HEK293 (cell line): ENCODE results near the gene RBM4B.

Source experiments
- CTCF ChIA-PET: fragments of 350-600 bp; formaldehyde crosslinking; extraction: SDS; loops from one replicate; lab custom pipeline; 2021; ENCODE audit warnings: antibody characterized with exemption; lab: Yijun Ruan, JAX
- POLR2A ChIA-PET: fragments of 300-600 bp; formaldehyde crosslinking; extraction: SDS; loops from one replicate; lab custom pipeline; 2020; ENCODE audit warnings: antibody characterized with exemption, inconsistent platforms; lab: Yijun Ruan, JAX
- H3K27ac ChIP-seq: fragments of 200-500 bp; sonication (Bioruptor generic); 2 replicates; pipeline ENCODE4 v1.5.1; 2014; ENCODE audit warnings: low read depth, low read length, control low read depth, inconsistent platforms; ENCODE audit errors: extremely low read depth
- H3K36me3 ChIP-seq, 2 experiments: fragments of 200-500 bp in 1 of 2; sonication (Bioruptor generic) in 1 of 2; 1 replicate in 1 of 2; 2 replicates in 1 of 2; pipeline ENCODE4 v1.5.1; 2014 to 2017; ENCODE audit warnings: inconsistent platforms in 2 of 2, low read length in 2 of 2; ENCODE audit not compliant: control insufficient read depth in 2 of 2, insufficient read depth in 1 of 2
- H3K4me1 ChIP-seq: fragments of 200-500 bp; sonication (Bioruptor generic); 2 replicates; pipeline ENCODE4 v1.5.1; 2014; ENCODE audit warnings: mild to moderate bottlenecking, low read length, inconsistent platforms; ENCODE audit not compliant: control insufficient read depth, insufficient read depth
- H3K4me3 ChIP-seq: 2 replicates; pipeline ENCODE4 v1.5.1; 2011; ENCODE audit warnings: low read depth, mild to moderate bottlenecking, control low read depth, low read length, moderate library complexity
- H3K9me3 ChIP-seq: fragments of 200-500 bp; sonication (Bioruptor generic); 2 replicates; pipeline ENCODE4 v1.5.1; 2014; ENCODE audit warnings: low read depth, low read length, inconsistent platforms; ENCODE audit not compliant: control insufficient read depth, insufficient read depth
- CTCF ChIP-seq: fragments of 450-650 bp; formaldehyde crosslinking; IDR thresholded peaks from 2 replicates; pipeline ENCODE4 v1.5.1; 2016; ENCODE audit warnings: missing biosample characterization, missing genetic modification characterization
- GLI4 ChIP-seq: fragments of 450-650 bp; formaldehyde crosslinking; IDR thresholded peaks from 2 replicates; pipeline ENCODE4 v1.5.1; 2016; ENCODE audit warnings: missing biosample characterization, missing genetic modification characterization
- MZF1 ChIP-seq: fragments of 450-650 bp; formaldehyde crosslinking; IDR thresholded peaks from 2 replicates; pipeline ENCODE4 v1.5.1; 2017; ENCODE audit warnings: missing biosample characterization, missing genetic modification characterization, borderline replicate concordance
- ZNF148 ChIP-seq: fragments of 450-650 bp; formaldehyde crosslinking; IDR thresholded peaks from 2 replicates; pipeline ENCODE4 v1.5.0; 2017; ENCODE audit warnings: missing biosample characterization, missing genetic modification characterization, borderline replicate concordance
- ZNF221 ChIP-seq: fragments of 450-650 bp; formaldehyde crosslinking; IDR thresholded peaks from 2 replicates; pipeline ENCODE4 v1.5.1; 2017; ENCODE audit warnings: missing biosample characterization, missing genetic modification characterization, borderline replicate concordance
- ZNF280D ChIP-seq: fragments of 450-650 bp; formaldehyde crosslinking; IDR thresholded peaks from 2 replicates; pipeline ENCODE4 v1.5.1; 2016; ENCODE audit warnings: missing biosample characterization, missing genetic modification characterization
- ZNF341 ChIP-seq: fragments of 450-650 bp; formaldehyde crosslinking; IDR thresholded peaks from 2 replicates; pipeline ENCODE4; 2016; ENCODE audit warnings: low read depth, missing biosample characterization, missing genetic modification characterization
- ZNF394 ChIP-seq: fragments of 450-650 bp; formaldehyde crosslinking; IDR thresholded peaks from 2 replicates; pipeline ENCODE4 v1.5.1; 2016; ENCODE audit warnings: missing biosample characterization, missing genetic modification characterization, mild to moderate bottlenecking, moderate library complexity, borderline replicate concordance
- ZNF404 ChIP-seq: fragments of 450-650 bp; formaldehyde crosslinking; IDR thresholded peaks from 2 replicates; pipeline ENCODE4 v1.5.1; 2017; ENCODE audit warnings: missing biosample characterization, missing genetic modification characterization
- ZNF423 ChIP-seq: fragments of 450-650 bp; formaldehyde crosslinking; IDR thresholded peaks from 2 replicates; pipeline ENCODE4 v1.5.1; 2016; ENCODE audit warnings: missing biosample characterization, missing genetic modification characterization
- ZNF530 ChIP-seq: fragments of 450-650 bp; formaldehyde crosslinking; IDR thresholded peaks from 2 replicates; pipeline ENCODE4 v1.5.1; 2016; ENCODE audit warnings: low read depth, missing biosample characterization, missing genetic modification characterization
- ZNF664 ChIP-seq: fragments of 450-650 bp; formaldehyde crosslinking; IDR thresholded peaks from 2 replicates; pipeline ENCODE4 v1.5.1; 2016; ENCODE audit warnings: missing biosample characterization, missing genetic modification characterization
- ZNF785 ChIP-seq: fragments of 450-650 bp; formaldehyde crosslinking; IDR thresholded peaks from 2 replicates; pipeline ENCODE4 v1.5.1; 2016; ENCODE audit warnings: missing biosample characterization, missing genetic modification characterization
- TF ChIP-seq, protein P1 (sequence below): fragments of 450-650 bp; formaldehyde crosslinking; IDR thresholded peaks from 2 replicates; pipeline ENCODE4 v1.5.1; 2016; ENCODE audit warnings: missing biosample characterization, missing genetic modification characterization
- TF ChIP-seq, protein P2 (sequence below): fragments of 450-650 bp; formaldehyde crosslinking; IDR thresholded peaks from 2 replicates; pipeline ENCODE4 v1.5.1; 2016; ENCODE audit warnings: missing biosample characterization, missing genetic modification characterization

RBM4B gene

DNA sequence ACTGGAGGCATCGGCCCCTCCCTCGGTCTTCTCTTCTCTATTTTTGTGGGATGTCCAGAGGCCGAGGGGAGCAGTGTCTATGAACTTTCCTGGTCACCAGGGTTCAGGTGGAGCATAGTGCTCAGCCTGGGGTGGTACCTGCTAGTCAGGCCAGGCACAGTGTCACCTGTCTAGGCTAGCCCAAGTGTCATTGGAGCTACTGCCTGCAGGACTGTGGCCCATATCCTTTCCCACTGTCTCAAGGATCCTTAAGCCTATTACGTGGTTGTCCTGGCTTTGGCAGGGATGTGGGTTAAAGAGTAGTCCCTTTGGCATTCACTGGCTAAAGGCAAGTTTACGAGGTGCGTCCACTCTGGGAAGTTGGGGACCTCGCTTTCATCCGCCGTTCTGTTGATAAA, 51.9 kb downstream of the RBM4B start:
- H3K4me1 ChIP-seq, result 0 out of 2 replicates have a peak, but pooled peaks cover 3% of the 10 kb centered on the region
- no peak for TF ChIP-seq ZNF530 (tag by site-specific recombination)
- TF ChIP-seq MZF1 (tag by site-specific recombination), result no peak
- TF ChIP-seq ZNF423 (tag by site-specific recombination), result no peak
- no peak for TF ChIP-seq ZNF221 (tag by site-specific recombination)
- TF ChIP-seq, protein P1, sequence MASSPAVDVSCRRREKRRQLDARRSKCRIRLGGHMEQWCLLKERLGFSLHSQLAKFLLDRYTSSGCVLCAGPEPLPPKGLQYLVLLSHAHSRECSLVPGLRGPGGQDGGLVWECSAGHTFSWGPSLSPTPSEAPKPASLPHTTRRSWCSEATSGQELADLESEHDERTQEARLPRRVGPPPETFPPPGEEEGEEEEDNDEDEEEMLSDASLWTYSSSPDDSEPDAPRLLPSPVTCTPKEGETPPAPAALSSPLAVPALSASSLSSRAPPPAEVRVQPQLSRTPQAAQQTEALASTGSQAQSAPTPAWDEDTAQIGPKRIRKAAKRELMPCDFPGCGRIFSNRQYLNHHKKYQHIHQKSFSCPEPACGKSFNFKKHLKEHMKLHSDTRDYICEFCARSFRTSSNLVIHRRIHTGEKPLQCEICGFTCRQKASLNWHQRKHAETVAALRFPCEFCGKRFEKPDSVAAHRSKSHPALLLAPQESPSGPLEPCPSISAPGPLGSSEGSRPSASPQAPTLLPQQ (tag by site-specific recombination), result no peak
- TF ChIP-seq, protein P2, sequence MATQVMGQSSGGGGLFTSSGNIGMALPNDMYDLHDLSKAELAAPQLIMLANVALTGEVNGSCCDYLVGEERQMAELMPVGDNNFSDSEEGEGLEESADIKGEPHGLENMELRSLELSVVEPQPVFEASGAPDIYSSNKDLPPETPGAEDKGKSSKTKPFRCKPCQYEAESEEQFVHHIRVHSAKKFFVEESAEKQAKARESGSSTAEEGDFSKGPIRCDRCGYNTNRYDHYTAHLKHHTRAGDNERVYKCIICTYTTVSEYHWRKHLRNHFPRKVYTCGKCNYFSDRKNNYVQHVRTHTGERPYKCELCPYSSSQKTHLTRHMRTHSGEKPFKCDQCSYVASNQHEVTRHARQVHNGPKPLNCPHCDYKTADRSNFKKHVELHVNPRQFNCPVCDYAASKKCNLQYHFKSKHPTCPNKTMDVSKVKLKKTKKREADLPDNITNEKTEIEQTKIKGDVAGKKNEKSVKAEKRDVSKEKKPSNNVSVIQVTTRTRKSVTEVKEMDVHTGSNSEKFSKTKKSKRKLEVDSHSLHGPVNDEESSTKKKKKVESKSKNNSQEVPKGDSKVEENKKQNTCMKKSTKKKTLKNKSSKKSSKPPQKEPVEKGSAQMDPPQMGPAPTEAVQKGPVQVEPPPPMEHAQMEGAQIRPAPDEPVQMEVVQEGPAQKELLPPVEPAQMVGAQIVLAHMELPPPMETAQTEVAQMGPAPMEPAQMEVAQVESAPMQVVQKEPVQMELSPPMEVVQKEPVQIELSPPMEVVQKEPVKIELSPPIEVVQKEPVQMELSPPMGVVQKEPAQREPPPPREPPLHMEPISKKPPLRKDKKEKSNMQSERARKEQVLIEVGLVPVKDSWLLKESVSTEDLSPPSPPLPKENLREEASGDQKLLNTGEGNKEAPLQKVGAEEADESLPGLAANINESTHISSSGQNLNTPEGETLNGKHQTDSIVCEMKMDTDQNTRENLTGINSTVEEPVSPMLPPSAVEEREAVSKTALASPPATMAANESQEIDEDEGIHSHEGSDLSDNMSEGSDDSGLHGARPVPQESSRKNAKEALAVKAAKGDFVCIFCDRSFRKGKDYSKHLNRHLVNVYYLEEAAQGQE (tag by site-specific recombination), result no peak
- TF ChIP-seq CTCF (tag by site-specific recombination), result no peak
- TF ChIP-seq ZNF148, result no peak
- no peak for TF ChIP-seq ZNF280D
- no peak for TF ChIP-seq ZNF404 (tag by site-specific recombination)
- TF ChIP-seq GLI4 (tag by site-specific recombination), result no peak
- no peak for TF ChIP-seq ZNF664
- no peak for TF ChIP-seq ZNF785 (tag by site-specific recombination)
- TF ChIP-seq ZNF394 (tag by site-specific recombination), result no peak
- TF ChIP-seq ZNF341, result no peak
- ChIA-PET CTCF (interaction anchor here (1.7 kb wide), 1 partner anchor 33 kb away, joined by 4 read pairs; the partner anchor contains the start of genes CCDC87 and CCS), POLR2A (interaction anchor here (2.7 to 7.0 kb wide), 2 partner anchors 9 to 12 kb away, joined by 15 to 42 read pairs; partner anchors contain the start of genes RBM14 and RBM4)
- no peaks in the 10 kb centered on the region for H3K9me3 ChIP-seq
- H3K4me3 ChIP-seq, result no peak overlapping the region
- no peak overlapping the region for H3K27ac ChIP-seq
- peaks cover 16 to 97% of the 10 kb centered on the region in 2 experiments; a peak in 2 of 3 replicates for H3K36me3 ChIP-seq
